HL-60 (cell line): ENCODE results near the gene ARNT2.

ENCODE experiments used
- GABPA ChIP-seq: IDR thresholded peaks from 2 replicates; pipeline ENCODE4 v1.6.1; 2012; ENCODE audit warnings: low read depth
- POLR2AphosphoS5 ChIP-seq: IDR thresholded peaks from 2 replicates; pipeline ENCODE4 v1.6.1; 2012; ENCODE audit warnings: low read depth
- SPI1 ChIP-seq: IDR thresholded peaks from 2 replicates; pipeline ENCODE4 v1.6.1; 2012; ENCODE audit warnings: low read depth, mild to moderate bottlenecking, borderline replicate concordance
- TF ChIP-seq, protein P1 (sequence below): IDR thresholded peaks from one replicate; pipeline ENCODE4 v1.5.1; 2011; ENCODE audit warnings: low read length, control low read depth, inconsistent platforms; ENCODE audit not compliant: insufficient read depth
- TF ChIP-seq, protein P2 (sequence below): IDR thresholded peaks from 2 replicates; pipeline ENCODE4 v1.6.1; 2012; ENCODE audit warnings: low read depth; ENCODE audit not compliant: insufficient replicate concordance

DNA sequence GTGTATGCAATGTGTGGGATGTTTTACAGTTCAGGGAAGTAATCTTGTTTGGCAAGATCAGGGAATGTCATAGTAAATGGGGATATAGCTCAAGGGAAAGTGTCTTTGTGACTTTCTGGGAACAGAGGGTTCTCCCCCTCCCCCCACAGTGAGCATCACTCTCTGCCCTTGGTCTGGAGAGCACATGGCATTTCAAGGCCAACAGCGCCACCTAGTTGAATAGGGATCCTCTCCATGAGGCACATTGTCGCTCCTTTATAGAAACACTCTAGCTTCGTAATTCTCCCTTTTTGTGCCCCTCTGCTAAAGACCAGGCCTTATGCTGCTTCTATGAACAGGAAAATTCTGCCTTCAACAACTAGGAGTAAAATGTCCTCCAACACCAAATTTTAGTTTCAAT is 37.1 kb upstream of the ARNT2 start:
- TF ChIP-seq, protein P1, sequence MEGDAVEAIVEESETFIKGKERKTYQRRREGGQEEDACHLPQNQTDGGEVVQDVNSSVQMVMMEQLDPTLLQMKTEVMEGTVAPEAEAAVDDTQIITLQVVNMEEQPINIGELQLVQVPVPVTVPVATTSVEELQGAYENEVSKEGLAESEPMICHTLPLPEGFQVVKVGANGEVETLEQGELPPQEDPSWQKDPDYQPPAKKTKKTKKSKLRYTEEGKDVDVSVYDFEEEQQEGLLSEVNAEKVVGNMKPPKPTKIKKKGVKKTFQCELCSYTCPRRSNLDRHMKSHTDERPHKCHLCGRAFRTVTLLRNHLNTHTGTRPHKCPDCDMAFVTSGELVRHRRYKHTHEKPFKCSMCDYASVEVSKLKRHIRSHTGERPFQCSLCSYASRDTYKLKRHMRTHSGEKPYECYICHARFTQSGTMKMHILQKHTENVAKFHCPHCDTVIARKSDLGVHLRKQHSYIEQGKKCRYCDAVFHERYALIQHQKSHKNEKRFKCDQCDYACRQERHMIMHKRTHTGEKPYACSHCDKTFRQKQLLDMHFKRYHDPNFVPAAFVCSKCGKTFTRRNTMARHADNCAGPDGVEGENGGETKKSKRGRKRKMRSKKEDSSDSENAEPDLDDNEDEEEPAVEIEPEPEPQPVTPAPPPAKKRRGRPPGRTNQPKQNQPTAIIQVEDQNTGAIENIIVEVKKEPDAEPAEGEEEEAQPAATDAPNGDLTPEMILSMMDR: no peak
- TF ChIP-seq GABPA (no peak), POLR2AphosphoS5 (no peak), SPI1 (no peak)
- TF ChIP-seq, protein P2, sequence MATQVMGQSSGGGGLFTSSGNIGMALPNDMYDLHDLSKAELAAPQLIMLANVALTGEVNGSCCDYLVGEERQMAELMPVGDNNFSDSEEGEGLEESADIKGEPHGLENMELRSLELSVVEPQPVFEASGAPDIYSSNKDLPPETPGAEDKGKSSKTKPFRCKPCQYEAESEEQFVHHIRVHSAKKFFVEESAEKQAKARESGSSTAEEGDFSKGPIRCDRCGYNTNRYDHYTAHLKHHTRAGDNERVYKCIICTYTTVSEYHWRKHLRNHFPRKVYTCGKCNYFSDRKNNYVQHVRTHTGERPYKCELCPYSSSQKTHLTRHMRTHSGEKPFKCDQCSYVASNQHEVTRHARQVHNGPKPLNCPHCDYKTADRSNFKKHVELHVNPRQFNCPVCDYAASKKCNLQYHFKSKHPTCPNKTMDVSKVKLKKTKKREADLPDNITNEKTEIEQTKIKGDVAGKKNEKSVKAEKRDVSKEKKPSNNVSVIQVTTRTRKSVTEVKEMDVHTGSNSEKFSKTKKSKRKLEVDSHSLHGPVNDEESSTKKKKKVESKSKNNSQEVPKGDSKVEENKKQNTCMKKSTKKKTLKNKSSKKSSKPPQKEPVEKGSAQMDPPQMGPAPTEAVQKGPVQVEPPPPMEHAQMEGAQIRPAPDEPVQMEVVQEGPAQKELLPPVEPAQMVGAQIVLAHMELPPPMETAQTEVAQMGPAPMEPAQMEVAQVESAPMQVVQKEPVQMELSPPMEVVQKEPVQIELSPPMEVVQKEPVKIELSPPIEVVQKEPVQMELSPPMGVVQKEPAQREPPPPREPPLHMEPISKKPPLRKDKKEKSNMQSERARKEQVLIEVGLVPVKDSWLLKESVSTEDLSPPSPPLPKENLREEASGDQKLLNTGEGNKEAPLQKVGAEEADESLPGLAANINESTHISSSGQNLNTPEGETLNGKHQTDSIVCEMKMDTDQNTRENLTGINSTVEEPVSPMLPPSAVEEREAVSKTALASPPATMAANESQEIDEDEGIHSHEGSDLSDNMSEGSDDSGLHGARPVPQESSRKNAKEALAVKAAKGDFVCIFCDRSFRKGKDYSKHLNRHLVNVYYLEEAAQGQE: no peak
